GM18517 (cell line): ENCODE measurements around the gene SPATA24.
"Not testable (repeated sequence)": the region's sequence is repeated elsewhere in the genome, so short reads cannot be mapped to it uniquely, and the experiment has no call there.

Experiments
- ATAC-seq: cut with Tn5 transposase; IDR thresholded peaks from one replicate; pipeline ENCODE4 v1.9.1; 2021; ENCODE audit warnings: mild to moderate bottlenecking, moderate library complexity; ENCODE audit not compliant: unreplicated experiment

SPATA24 gene

DNA sequence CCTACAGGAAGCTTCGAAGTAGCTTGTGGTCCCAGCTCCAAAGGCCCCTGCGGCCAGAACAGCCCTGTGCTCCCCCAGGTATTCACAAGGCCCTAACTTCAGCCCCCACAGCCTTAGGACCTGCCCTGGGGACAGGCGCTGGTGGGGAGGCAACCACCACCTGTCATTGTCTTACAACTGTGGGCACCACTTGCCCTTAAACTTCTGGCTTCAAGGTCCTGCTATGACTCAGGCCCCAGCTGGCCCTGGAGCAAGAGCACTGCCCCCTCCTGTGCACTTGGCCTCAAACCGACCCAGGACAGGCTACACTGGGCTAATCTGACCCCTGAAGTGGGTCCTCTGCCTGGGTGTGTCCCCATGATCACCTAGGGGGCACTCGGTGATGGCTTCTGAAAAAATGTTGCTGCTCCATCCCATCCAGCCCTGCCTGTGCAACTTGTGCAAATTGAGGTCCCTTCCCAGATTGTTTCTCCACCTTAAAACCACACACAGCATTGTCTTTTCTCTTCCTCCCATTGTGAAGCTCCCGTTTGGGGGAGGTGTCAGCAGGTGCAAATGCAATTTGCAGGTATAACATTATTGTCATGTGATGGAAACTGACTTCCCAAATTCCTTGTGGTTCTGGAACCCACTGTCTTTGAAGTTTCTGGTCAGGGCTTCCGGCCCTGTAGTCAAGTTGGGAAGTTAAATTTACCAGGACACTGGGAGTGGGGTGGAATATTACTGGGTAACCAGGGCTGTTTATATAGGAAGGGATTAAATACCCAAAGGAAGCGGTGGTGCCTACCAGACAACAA lies 7.8 kb downstream of the SPATA24 start:
- ATAC-seq, result no peak

GRCh38 chr5:139394654-139395566 lies 9.0 kb downstream of the SPATA24 start, which contains the start of gene PROB1:
PROB1 (minus strand) TSS chr5:139395104; CDS start chr5:139395081, 23 bp downstream.
- ATAC-seq, result no peak

- no peak for ATAC-seq
Observed at GRCh38 chr5:139394123-139394653, 9.7 kb downstream of the SPATA24 start.

DNA sequence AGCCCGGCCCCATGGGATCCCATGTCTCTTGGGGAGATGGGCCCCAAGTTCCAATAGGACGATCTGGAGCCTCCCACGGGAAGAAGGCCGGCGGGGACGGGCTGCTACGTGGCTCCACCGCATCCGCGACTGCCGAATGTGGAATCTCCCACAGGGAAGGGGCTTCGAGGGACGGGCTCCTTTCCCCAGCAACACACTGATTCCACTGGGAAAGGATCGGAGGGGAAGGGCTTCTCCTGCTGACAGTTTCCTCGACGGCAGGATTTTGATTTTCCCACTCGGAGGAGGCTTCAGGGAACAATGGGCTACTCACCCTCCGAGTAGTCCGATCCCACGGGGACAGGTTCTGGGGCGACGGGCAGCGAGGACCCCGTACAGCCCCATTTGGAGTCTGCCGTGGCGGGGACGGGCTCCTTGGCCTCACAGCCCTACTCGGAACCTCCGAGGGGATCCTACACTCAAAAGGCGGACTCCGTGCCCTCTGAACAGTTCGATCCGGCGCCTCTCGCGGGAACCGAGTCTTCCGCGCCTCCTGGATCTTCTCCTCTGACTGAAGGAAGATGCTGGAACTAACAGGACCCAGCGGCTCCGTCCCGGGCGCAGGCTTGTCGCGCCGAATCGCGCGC lies 10.3 kb downstream of the SPATA24 start:
- ATAC-seq, result no peak

DNA sequence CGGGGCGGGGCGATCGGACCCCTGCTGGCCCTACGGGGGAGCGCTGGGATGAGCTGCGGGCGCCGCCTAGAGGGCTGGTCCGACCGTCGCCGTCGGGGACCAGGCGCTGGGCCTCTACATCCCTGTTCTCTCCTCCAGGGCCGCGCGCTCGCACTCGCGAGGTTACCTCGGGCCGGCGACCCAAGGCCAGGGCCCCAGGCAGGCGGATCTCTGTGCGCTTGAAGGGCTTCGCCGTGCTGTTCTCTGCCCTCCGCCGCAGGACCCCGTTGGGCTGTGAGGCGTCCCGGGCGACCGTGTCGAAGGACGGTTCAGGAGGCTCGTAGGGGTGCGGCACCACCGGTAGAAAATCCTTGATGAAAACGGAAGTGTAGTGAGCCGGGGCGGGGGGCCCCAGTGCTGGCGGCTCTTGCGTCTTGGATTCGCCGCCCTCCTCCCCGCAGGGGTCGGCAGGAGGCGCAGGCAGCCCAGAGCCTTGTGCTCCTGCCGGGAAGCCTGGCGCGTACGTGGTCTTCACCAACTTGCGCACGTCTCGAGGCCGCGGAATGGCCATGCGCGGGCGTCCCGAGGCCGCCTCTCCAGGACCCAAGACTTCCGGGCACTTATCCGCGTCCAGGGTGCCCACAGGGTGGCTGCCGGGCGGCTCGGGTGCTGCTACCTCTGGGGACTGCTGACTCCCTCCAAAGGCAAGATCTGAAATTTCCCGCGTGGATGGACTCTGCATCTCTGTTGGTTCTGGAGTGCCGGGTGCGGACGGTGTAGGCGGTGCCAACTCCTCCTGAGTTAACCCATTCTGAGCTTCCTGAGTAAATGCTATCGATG lies 11.0 kb downstream of the SPATA24 start:
- ATAC-seq, result peak; percentile 40

- no peak for ATAC-seq
Observed at GRCh38 chr5:139392324-139392677, 11.6 kb downstream of the SPATA24 start.

DNA sequence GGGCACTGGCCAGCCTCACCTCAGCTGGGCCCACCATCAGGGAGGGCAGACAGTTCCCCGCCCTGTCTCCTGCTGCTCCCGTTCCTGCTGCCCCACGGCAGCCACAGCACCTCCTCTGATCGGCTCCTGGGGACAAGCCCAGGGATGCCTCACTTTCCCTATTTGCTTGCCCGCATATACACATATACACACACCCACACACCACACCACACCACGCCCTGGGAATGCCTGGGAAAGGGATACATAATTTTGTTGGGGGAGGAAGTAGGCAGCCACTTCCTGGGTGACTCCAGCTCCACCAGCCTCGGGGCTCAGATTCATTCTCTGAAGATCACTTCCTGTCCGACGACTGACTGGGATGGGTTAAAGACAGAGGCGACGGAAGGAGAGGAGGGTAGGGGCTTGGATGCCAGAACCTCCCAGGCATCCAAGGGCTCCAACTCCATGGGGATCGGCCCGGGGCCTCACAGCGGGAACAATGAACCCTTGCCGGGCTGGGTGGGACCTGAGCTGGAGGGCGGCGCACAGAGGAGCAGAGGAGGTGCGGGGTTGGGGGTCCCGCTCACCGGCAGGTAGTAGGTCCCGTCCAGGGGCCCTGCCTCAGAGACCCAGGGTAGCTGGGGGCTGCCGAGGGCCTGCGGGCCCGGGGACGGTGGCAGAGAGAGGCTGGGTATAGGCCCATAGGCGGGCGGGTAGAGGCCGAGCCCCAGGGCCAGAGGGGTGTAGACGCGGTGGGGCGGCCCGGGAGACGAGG lies 12.1 kb downstream of the SPATA24 start:
- no peak for ATAC-seq

DNA sequence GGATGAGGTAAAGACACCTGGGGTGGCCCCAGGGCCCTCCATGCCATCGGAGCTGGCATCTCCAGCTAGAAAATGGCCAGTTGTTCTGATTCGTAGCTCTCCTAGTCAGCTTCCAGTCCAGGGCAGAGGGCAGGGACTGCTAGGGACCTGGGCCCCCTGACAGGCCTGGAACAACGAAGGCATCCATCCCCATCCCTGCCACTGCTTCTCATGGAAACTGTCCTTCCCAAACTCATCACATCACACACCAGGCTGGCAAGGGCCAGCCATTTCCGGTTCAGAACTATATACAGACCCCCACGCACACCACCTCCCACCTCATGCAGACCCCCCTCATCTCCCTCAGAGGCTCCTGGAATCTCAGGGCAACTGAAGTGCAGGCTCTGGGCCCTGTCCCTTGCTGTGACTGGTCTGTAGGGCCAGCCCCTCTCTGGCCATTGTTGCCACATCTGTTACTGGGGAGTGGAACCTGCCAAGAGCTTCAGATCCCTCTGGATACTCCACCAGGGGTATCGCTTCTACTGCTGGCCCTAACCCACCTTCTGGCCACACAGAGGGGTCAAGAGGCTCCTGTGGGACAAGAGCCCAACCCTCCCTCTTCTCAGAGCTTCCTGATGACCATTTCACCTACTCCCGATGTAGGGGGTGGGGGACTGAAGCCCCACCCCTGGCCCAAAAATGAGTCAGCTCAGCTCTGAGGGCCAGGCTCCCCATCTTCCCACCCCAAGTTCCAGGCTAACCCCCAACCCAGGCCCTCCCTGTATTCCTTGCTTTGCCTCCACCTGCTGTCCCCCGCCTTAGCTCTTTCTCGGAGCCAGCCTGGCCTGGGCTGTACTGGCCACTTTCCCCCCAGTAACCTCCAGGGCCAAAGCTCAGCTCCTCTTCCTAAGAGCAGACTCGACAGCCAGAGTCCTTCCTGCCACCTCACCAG lies 13.0 kb downstream of the SPATA24 start:
- ATAC-seq, result no peak

GRCh38 chr5:139389701-139390638 lies 13.9 kb downstream of the SPATA24 start, which contains the start of gene MZB1:
MZB1 (minus strand) TSS chr5:139389913; CDS start chr5:139389856, 57 bp downstream.
- peak; percentile 43 for ATAC-seq

GRCh38 chr5:139388198-139388821 lies 15.6 kb downstream of the SPATA24 start:
- no peak for ATAC-seq

DNA sequence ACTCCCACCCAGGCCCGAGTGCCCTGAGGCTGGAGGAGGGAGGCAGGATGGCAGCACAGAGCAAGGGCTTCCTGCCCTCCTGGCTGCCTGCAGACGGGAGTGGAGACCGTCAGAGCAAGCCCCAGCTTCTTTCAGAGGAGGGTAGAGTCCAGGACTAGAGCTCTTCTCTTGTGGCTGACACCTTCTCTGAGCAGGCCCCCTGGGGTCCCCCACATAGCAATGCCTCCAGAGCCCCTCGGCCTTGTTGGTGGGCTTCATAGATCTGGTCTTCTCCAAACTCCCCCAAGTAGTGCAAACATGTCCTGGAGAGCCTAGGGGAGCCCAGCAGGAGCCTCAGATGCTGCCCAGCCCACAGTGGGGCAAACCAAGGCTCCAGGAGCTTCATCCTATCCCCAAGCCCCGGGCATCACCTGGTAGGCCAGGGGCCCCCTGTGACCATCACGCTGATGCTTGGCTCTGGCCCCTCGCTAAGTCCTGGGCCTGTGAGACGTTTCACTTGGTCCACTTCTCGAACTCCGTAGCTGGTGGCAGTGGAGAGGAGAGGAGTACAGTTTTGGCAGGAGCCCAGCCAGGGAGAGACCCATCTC lies 16.2 kb downstream of the SPATA24 start:
- ATAC-seq, result no peak

DNA sequence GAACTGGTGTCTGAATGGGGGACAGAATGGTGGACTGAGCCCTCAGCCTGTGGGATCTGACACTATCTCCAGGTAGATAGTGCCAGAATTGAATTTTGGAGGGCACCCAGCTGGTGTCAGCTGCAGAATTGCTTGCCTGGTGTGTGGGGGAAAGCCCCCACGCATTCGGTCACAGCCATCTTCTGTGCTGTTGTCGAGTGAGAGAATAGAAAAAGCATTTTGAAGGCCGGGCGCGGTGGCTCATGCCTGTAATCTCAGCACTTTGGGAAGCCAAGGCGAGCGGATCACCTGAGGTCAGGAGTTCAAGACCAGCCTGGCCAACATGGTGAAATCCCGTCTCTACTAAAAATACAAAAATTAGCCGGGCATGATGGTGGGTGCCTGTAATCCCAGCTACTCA lies 16.9 kb downstream of the SPATA24 start:
- ATAC-seq, result not testable (repeated sequence)

- no peak for ATAC-seq
Observed at GRCh38 chr5:139386050-139386438, 17.8 kb downstream of the SPATA24 start.

DNA sequence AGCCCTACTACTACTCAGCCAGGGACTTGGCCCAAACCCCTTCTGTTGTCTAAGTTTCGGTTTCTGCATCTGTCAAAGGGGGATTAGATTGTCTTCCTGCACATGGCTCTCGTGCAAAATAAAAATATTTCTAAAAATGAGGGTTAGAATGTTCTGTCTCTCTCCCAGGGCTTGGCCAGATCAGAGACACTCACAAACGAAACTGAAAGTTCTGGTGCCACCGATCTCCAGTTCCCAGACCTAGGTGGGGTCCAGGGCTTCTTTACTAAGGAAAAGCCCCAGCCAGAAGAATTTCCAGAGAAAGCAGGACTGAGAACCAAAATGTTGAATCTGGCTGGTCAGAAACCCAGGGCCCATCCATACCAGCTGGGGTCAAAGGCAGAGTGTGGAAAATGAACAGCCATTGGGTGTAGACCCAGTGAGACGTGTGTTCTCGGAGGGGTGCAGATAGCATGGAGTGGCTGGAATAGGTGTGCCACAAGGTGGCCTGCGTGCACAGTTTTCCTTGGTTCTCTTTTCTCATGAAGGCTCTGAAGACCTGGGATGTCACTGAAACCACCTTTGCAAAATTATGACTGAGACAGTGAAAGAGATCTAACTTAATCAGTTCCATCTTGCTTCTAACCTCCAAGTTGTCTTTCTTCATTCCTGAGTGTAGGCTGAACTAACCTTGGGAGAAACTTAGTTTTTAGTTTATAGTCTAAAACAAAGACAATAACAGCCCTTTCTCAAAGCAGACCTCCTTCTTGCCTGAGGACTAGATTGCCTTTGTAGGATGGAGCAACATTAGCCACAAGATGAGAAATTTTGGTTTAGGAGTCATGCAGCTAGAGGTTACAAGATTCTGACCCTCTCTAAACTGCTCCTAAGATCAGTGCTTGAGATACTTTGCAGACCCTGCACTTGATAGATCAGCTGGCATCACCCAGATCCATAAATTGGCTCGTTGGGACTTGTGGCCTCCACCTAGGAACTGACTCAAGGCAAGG lies 18.5 kb downstream of the SPATA24 start:
- ATAC-seq, result no peak

DNA sequence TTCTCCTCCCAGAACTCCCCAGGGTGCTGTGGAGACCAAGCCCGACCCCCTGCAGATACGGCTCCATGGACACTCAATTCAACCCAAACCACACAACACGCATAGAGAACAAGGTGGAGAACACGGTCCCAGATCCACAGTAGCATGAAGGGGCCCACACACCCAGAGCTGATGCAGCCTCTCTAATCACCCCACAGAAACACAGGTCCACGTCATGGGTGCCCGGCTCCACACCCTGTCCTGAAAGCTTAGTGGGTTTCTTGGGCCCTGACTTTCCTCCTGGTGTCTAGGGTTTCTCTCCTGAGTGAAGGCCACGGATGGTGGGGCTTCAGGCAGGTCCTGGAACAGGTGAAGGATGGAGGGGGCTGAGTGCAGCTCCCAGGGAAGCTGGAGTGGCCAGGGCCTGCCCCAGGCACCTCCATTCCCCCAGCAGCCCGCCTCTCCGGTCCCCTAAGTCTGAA lies 19.3 kb downstream of the SPATA24 start:
- ATAC-seq, result no peak
